Superior temporal gyrus (tissue), 1 donor: ENCODE results near the gene DNAJC15.

ENCODE experiments used
- DNase-seq: peaks from one replicate; pipeline ENCODE4 v3.0.0-alpha.2; 2016; ENCODE audit errors: extremely low spot score

The DNAJC15 gene

GRCh38 chr13:43154839-43155238, 131.5 kb downstream of the DNAJC15 start:
- no peak for DNase-seq

GRCh38 chr13:43156916-43157315, 133.5 kb downstream of the DNAJC15 start:
- no peak for DNase-seq

GRCh38 chr13:43157796-43158195, 134.4 kb downstream of the DNAJC15 start:
- peak; percentile 54 for DNase-seq

- no peak for DNase-seq
Observed at GRCh38 chr13:43158516-43158915, 135.1 kb downstream of the DNAJC15 start.

GRCh38 chr13:43159026-43159461, 135.7 kb downstream of the DNAJC15 start:
- DNase-seq: no peak
